DMS114 treated with DMSO at 0.1 percent for 48 hours (cell line): ENCODE data around the gene TRIP6.

ENCODE experiments used
- DNase-seq: peaks from one replicate; lab custom pipeline; 2025; ENCODE audit not compliant: unreplicated experiment; lab: John Stamatoyannopoulos, UW

Gene TRIP6

GRCh38 chr7:100867040-100867775 lies at the start of gene TRIP6:
TRIP6 (plus strand) TSS chr7:100867387; CDS start chr7:100867498, 111 bp downstream.
- no peak for DNase-seq

- no peak for DNase-seq
These were observed 48.8 kb upstream of the TRIP6 start for GRCh38 chr7:100818366-100818765.

GRCh38 chr7:100818825-100819224 lies 48.4 kb upstream of the TRIP6 start:
- no peak for DNase-seq

- DNase-seq = no peak
These were observed 47.6 kb upstream of the TRIP6 start for GRCh38 chr7:100819586-100819985.

- DNase-seq = no peak
These were observed 44.7 kb upstream of the TRIP6 start for GRCh38 chr7:100822236-100823139.

GRCh38 chr7:100823140-100823525 lies 44.1 kb upstream of the TRIP6 start:
- DNase-seq = no peak

GRCh38 chr7:100823534-100823933 lies 43.7 kb upstream of the TRIP6 start:
- DNase-seq = no peak

GRCh38 chr7:100824499-100825214 lies 42.5 kb upstream of the TRIP6 start:
- DNase-seq = no peak

- no peak for DNase-seq
These were observed 41.9 kb upstream of the TRIP6 start for GRCh38 chr7:100825215-100825671.

- DNase-seq = peak; percentile 10
These were observed 41.3 kb upstream of the TRIP6 start for GRCh38 chr7:100825751-100826513.

- DNase-seq = no peak
These were observed 40.5 kb upstream of the TRIP6 start for GRCh38 chr7:100826514-100827329.

GRCh38 chr7:100827330-100828226 lies 39.6 kb upstream of the TRIP6 start, which contains the start of gene EPHB4:
EPHB4 (minus strand) TSS chr7:100827523; CDS start chr7:100827030, 493 bp downstream.
- DNase-seq = peak; percentile 83

GRCh38 chr7:100829150-100829716 lies 38.0 kb upstream of the TRIP6 start:
- DNase-seq = no peak

GRCh38 chr7:100830396-100830795 lies 36.8 kb upstream of the TRIP6 start:
- no peak for DNase-seq

GRCh38 chr7:100832281-100832633 lies 34.9 kb upstream of the TRIP6 start:
- no peak for DNase-seq

- DNase-seq = no peak
These were observed 31.0 kb upstream of the TRIP6 start for GRCh38 chr7:100835903-100836811.

GRCh38 chr7:100836812-100837098 lies 30.4 kb upstream of the TRIP6 start:
- no peak for DNase-seq
